GM19193 (cell line): Measurements from ENCODE around the gene GALNT1.

Experiments used
- POLR2A ChIP-seq: IDR thresholded peaks from 4 replicates; pipeline ENCODE4 v1.6.1; 2011; ENCODE audit not compliant: insufficient read depth, insufficient read length; ENCODE audit errors: extremely low read depth

The GALNT1 gene

DNA sequence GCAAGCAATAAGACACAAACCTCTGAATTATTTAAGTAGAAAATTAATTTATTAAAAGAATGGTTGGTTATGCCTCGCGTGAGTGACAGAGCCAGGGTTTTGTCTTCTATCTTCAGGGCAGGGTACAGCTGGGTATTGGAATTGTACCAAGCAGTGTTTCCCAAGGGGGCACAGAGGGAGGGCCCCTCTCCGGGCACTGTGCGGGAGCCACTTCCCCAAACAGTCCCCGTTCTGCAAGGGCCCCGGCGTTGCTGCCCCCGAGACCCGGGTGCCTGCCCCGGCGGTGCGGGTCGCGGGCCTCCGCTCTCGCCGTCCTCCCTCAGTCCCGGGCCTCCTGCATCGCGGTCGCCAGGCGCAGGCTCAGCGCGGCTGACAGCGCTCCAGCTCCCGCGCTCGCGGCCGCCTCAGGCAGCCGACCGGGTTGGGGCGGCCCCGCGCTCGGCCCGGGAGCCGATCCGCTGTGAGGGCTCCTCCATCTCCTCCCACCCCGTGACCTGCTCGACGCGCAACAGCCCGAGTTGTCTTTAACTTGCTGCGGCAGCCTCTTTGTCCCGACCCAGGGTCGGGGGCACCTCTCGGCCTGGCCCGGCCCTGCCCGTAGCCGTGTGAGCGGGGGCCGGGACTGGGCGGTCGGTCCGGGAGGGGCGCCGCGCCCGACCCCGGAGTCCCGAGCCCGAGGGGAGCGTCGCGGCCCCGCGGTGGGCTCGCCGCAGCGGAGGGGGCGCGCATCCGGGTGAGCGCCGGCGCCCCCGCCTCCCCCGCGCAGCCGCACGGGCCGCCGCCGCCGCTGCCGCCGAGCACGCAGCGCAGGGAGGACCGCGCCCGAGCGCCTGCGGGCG, 620 bp upstream of the GALNT1 start:
- TF ChIP-seq POLR2A: peak; percentile 43

DNA sequence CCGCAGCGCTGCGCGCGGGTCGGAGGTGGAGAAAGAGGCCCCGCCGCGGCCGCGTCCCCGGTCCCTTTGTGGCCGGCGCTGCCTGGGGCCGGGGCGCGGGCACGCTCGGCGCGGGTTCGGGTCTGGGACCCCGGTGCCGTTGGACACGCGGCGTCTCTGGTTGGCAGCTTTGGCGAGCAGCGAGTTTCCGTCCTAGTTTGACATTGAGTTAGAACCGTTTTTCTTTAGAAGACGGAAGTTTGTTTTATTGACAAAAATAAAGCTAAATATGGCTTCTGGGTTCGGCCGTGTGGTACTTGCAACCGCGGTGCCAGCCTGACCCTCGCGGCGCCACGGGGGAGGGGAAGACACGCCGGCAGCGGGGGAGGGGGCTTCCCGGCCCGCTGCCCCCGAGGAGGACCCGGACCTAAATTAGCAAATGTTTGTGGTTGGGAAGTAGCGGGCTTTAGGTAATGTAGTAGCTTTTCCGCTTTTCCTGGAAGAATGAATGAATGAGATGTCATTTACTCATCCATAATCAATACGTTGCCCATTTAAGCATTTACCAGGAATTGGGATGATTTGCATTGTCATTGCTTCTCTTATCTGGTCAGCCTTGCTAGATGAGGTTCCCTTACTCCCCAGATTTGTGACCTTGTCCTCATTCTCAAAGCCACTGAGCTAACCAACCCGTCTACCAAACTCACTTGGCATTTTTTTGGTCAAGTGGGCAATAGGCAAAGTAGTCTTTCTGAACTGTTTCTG, 530 bp downstream of the GALNT1 start:
- no peak for TF ChIP-seq POLR2A

DNA sequence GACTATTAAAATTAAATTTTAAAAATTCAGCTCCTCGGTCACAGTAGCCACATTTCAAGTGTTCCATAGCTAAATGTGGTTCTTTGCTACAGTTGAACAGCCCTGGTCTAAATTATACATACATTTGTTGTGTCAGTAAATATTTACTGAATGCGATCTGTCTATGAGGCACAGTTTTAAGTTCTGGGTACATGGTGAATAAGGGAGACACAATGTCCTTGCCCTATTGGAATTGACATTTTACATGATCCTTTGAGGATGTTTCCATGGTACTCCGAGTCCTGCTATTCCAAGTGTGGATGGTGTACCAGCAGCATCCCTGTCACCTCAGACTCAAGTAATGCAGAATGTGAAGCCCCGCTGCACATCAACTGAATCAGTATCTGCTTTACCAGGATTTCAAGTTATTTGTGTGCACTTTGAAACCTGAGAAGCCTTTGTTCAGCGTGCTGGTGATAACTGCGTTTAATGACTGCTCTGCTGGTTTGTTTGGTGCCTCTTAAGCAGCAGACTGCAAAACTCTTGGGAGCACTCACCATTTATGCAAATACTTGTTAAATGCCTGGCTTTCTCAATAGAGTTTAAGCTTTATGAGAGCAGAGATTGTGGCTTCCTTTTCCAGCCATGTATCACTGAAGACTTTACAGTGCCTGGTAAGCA, 1.5 kb downstream of the GALNT1 start:
- TF ChIP-seq POLR2A: no peak

DNA sequence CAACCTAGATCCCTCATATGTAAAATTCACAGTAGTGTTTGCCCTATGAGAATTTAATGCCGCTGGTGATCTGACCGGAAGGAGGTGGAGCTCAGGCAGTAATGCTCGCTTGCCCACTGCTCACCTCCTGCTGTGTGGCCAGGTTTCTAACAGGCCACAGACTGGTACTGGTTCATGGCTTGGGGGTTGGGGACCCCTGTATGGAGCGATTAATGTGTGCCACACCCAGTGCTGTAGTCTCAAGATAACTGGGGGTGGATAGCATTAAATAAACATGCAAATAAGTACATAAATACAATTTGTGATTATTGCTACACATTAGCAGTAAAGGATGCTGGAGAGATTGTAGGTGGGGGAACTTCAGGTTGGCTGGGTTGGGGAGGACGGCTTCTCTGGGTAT, 3.2 kb downstream of the GALNT1 start:
- TF ChIP-seq POLR2A: no peak

DNA sequence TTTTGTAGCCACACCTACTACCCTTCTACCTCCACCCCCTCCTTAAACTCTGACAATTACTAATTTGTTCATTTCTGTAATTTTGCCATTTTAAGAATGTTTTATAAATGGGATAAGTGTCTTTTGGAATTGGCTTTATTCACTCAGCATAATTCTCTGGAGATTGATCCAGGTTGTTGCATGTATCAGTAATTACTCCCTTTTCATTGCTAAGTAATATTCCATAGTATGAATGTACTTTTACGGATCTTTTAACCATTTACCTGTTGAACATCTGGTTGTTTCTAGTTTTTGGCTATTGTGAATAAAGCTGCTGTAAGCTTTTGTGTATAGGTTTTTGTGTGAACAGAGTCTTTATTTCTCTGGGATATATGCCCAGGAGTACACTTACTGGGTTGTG, 4.1 kb downstream of the GALNT1 start:
- TF ChIP-seq POLR2A: no peak

DNA sequence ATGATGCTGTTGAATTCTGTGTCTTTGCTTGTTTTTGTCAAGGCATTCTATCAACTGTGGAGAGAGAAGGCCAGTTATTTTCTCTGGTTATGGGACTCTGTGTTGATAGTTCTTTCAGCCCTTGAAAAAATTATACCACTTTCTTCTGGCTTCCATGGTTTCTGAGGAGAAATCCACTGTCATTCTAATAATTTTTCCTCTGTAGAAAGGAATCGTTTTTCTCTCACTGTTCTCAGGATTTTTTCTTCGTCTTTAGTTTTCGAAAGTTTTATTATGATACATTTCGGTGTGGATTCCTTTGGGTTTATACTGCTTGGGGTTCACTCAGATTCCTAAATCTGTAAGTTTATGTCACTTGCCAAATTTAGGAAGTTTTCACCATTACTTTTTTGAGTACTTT, 6.6 kb downstream of the GALNT1 start:
- TF ChIP-seq POLR2A: no peak

DNA sequence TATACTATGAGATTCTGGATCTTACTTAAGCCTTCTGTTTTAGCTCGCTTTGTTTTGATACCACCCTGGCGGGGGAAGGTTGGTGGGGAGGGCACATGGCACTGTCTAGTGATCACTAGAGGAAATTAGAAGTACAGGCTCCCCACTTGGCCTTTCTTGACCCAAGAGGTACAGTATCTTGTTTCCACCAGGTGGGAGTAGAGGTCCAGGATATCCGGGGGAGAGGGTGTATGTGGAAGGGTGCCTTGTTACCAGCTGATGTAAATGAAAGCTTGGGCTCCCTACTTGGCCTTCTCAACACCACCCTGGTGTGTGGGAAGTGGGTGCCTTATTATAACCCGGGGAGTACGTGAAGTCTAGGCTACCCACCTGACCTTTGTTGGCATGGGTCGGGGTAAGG, 7.5 kb downstream of the GALNT1 start:
- TF ChIP-seq POLR2A: no peak

DNA sequence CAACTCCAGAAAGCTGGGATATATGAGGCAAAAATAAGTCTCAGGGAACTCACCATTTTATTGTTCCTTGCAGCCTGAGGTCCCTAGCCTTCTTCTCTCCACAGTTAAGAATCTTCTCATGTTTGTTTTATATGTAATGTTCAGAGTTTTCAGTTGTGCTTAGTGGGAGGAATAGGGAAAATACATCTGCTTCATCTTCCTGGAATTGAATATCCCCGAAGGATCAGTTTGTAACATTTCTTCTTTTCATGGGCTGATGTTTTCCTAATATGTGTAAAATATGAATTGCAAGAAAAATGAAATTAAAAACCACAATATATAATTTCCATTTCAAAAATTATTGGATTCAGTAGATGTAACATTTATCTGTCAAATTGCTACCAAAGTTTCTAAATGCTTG, 8.0 kb downstream of the GALNT1 start:
- no peak for TF ChIP-seq POLR2A

DNA sequence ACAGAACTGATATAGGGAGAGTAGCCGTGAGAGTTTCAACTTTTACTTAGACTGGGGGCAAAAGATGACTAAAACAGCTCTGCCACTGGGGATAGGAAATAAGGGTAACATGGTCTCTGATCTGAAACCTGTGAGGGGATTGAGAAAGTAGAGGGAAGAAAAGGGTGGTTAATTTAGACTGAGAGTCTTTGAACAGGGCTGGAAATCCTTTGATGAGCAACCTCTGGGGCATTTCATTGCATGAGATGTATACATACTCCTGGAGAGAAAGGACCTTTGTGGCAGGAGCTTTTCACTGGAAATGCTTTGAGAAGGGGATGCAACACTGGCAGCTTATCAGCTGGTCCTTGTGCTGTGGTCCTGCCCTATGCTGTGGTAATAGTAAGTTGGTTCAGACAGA, 9.4 kb downstream of the GALNT1 start:
- TF ChIP-seq POLR2A: no peak

DNA sequence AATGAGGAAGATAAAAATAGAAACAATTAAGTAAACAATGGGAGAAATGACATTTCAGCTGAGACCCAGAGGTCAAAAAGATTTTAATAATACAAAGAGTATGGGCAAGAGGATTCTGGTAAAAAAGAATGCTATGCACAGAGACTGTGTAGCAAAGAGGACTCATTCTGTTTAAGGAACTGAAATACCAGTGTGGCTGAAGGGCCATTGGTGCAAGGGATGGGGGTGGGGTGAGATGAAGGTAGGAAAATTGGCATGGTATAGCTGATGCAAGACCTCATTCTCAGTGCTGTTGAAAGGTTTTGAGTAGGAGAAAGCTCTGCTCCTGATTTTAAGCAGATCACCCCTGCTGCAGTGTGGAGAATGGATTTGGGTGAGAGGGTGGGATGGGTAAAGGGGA, 10.8 kb downstream of the GALNT1 start:
- peak; percentile 29 for TF ChIP-seq POLR2A

DNA sequence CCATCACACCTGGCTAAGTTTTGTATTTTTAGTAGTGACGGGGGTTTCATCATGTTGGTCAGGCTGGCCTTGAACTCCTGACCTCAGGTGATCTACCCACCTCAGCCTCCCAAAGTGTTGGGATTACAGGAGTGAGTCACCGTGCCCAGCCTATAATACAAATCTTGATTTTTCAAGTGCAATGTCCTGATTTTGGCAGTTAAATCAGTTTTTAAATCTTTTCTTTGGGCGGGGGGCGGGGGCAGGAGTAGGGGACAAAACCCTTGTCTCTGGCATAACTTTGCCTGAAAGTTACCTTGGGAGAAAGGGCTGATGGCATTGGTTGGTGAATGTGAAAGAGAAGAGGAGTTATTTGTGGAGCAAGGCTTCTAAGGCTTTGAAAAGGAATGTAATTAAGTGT, 12.3 kb downstream of the GALNT1 start:
- no peak for TF ChIP-seq POLR2A

DNA sequence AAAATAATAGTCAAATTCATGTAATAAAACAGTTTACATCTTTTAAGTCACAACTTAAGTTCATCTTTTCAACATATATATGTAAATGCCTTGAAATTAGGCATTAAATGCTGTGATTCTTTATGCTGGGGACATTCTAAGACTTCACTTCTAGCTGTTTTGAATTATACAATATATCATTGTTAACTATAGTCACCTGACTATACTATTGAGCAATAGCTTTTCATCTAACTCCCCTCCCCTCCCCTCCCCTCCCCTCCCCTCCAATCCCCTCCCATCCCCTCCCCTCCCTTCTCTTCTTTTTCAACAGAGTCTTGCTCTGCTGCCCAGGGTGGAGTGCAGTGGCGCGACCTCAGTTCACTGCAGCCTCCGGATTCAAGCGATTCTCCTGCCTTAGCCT, 16.2 kb downstream of the GALNT1 start:
- TF ChIP-seq POLR2A: no peak

DNA sequence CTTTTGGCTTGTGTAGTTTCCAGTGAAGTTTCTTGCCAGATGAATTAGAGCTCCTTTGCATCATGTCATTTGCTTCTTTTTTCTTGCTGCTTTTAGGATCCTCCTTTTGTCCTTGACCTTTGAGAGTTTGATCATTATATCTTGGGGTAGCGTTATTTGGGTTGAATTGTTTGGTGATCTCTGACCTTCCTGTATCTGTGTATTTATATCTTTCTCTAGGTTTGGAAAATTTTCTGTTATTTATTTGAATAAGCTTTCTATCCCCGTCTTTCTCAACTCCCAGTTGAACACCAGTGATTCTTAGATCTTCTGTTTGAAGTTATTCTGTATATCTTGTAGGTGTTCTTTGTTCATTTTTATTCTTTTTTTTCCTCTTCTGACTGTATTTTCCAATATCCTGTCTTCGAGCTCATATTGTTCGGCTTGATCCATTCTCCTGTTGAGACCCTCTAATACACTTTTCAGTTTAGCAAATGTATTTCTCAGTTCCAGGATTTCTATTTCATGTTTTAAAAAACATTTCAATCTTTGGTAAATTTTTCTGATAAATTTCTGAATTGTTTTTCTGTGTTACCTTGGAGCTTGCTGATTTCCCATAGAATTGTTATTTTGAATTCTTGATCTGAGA, 20.8 kb downstream of the GALNT1 start:
- TF ChIP-seq POLR2A: no peak

DNA sequence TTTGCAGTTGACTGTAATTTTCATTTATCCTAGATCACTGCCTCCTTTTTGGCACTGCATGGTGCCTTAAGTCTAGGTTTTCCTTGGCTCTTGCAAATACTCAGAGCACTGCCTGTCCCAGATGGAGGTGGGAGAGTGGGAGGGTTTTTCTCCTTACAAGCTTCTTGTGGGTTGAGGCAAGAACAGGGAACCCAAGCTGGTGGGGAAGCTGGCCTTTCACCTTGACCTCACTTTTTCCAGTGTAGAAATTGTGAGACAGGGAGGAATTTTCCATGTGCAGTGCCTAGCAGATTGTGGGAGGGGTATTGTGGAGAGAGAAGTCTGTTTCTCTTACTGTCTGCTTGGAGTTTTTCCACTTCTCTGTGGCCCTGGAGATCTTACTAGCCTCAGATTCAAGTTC, 21.5 kb downstream of the GALNT1 start:
- TF ChIP-seq POLR2A: no peak

DNA sequence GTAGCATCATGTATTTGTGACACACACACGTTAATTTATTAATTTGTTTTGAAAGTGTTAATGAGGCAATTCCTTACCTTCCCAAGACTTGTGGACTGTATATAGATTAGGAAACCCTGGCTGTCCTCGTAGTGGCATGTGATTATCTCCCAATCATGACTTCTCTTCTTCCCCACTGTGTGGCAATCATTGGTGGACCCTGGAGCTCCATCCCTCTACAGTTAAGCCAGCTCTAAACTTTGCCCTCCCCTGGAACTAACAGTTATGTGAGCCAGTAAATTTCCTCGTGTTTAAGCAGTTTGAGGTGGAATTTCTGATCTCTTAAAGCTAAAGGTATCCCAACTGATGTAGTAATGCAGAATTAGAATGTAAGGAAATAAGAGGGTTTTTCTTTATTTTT, 22.0 kb downstream of the GALNT1 start:
- no peak for TF ChIP-seq POLR2A
